HL-60/S4 treated with phorbol 12-myristate 13-acetate at 8.2 ng/mL for 4 days and 3 days (cell line): ENCODE results near the gene NSG1.

Experiments
- in situ Hi-C: fragments of 300-500 bp; cut with MboI; formaldehyde crosslinking; loops from 2 replicates; pipeline ENCODE4 v1.15.0; 2022; ENCODE audit warnings: low sequenced_read_pairs

The NSG1 gene

GRCh38 chr4:4368809-4369580 is 17.9 kb upstream of the NSG1 start:
- in situ Hi-C loops, result no loop called here

DNA sequence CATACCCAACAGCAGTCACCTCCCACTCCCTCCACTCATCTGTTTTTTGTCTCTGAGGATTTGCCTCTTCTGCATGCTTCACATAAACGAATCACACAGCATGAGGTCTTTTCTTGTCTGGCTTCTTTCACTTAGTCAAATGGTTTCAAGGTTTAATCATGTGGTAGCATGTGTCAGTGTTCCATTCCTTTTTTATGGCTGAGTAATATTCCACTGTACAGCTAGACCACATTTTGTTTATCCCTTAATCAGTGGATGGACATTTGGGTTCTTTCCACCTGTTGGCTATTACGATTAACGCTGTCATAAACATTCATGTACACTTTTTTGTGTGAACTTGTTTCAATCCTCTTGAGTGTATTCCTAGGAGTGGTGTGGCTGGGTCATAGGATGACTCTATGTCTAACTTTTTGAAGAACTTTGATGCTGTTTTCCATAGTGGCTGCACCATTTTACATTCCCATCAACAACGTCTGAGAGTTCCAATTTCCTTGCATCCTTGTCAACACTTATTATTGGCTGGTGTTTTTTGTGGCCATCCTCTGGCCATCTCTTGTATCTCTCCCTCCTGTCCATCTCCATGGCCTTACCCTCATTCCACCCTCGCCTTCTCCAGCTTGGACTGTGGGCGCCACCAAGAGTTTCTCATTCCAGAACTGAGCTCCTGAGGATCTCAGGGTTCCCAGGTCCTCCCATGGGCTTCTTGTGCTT is 12.4 kb upstream of the NSG1 start:
- in situ Hi-C loops, result no loop called here

- in situ Hi-C loops, result no loop called here
Measured at GRCh38 chr4:4376074-4376473, 10.8 kb upstream of the NSG1 start.

DNA sequence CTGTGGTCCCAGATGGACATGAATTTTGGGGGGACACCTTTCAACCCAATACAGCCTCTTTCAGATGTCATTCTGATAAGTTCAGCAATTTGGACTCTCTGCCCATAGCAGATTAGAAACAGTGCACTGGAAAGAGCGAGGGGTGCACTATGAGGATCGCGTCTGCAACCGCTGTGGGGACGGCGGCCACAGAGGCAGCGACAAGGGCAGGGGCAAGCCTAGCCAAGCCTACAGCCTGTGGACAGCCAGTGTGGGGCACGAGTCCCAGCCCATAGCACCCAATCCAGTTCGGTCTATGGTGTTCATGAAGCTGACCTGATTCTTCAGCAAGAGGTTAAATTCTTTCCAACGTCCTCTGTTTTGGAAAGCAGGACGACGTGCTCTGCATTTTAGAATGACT is 9.7 kb upstream of the NSG1 start:
- in situ Hi-C loops, result no loop called here

DNA sequence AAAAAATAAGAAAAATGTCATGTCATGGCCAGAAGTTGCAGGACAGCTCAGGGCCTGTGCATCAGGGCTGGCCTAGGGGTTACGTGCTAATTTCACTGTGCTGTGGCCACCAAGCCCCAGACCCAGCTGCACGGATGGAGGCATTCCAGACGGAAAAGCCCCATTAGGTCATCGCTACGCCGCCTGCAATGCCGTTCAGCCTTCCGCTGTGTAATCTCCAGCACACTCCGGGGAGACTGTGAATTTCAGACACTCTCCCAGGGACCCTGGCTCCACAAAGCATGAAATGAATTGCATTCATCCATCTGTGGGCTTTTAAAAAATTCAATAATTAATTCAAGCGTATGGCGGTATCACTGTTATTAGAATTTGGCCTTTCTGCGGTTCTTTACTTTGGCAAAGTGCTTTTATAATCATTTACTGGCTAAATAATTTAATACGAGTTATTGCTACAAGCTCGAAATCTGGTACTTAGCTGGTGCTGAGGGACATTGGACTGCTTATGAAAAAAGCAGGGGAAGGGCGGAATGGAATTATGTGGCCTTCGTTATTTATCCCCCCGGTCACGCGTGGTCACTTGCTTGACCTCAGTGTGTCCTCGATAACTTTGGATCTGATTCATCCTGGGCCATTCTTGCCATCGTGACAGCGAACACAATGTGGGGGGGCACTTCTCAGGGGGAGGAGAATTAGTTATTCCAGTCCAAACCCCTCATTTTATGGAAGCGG is 9.0 kb upstream of the NSG1 start:
- in situ Hi-C loops, result no loop called here

DNA sequence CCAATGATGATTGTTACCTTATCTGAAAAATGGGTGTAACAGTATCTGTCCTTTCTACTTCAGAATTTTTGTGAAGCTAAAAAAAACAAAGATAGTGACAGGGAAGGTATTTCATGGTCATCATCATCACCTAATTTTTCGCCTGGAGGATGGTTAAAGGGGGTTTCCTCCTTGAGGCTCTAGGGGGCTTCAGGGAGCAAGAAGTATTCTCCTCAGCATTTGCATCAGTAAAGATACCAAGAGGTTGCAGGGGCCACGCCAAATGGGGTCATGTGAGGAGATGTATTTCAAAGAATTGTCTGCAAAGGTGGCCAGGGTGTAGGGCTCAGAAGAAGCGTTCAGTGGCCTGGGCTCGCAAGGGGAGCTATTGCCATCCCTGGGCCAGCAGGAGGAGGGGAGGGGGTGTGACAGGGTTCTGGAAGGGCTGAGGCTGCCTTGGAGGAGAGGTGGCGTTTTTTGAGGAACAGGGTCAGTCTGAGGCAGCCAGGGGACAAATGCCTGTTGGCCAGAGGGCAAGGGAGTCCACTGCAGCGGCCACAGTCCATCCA is 7.3 kb upstream of the NSG1 start:
- in situ Hi-C loops, result no loop called here

DNA sequence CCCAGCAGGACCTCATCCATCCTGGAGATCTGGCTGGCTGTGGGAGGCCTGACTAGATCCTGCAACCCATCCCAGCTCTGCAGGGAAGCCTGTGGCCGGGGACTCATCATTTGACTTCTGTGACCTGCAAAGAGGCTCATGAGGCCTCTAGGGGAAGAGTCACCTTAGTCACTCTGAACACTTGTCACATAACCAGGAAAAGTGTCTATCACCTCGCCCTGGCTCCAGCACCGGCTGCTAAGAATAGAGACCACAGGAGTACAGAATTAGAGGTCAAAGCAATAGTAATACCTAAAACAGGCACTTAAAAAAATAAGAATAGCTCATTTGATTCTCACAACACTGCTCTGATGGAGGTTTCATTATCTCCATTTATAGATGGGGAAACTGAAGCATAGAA is 3.8 kb upstream of the NSG1 start:
- in situ Hi-C loops, result no loop called here

DNA sequence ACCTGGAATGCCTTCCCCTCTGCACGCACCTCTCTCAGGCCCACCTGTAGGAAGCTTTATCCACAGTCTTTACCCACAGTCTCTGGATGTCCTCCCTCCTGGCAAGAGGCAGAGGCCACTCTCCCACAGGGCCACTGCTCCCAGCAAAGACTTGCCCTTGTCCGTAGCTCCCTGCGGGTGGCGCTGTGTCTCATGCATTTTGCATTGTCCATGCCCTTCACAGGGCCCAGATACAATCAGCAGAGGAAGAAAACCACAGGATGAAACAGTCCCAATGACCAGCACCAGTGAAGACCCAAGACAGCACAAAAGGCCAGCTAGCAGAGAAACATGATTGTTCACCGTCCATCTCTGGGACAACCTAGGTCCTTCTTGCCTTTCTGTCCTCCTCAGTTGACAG is 2.1 kb upstream of the NSG1 start:
- in situ Hi-C loops, result no loop called here

- in situ Hi-C loops, result no loop called here
Measured at GRCh38 chr4:4385729-4386295, 1.1 kb upstream of the NSG1 start.

GRCh38 chr4:4386296-4386735 is 586 bp upstream of the NSG1 start:
- in situ Hi-C loops, result no loop called here

- in situ Hi-C loops, result no loop called here
Measured at GRCh38 chr4:4387531-4388310, 819 bp downstream of the NSG1 start.

DNA sequence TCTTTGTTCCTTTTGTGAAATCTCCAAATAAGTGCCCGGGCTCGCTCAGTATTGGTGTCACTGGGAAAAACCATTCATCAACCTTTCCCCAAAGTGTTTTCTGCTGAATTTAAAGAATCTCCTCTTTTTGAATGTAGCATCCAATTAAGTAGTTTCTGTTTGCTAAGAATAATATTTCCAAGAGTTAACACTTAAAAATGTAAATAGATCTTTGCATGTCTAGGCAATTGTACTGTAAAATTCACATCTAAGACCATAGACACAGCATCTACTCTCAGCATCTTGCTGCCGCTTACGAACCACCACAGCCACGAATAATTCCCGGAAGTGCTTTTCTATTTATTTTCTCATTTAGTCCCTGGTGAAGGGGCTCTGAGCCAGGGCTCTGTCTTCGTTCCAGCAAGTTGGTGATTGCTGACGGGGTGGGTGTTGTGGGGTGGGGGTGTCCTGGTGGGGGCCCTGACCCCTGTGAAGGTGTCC is 1.4 kb downstream of the NSG1 start:
- in situ Hi-C loops, result no loop called here

GRCh38 chr4:4388836-4389575 is 2.1 kb downstream of the NSG1 start:
- in situ Hi-C loops, result no loop called here

DNA sequence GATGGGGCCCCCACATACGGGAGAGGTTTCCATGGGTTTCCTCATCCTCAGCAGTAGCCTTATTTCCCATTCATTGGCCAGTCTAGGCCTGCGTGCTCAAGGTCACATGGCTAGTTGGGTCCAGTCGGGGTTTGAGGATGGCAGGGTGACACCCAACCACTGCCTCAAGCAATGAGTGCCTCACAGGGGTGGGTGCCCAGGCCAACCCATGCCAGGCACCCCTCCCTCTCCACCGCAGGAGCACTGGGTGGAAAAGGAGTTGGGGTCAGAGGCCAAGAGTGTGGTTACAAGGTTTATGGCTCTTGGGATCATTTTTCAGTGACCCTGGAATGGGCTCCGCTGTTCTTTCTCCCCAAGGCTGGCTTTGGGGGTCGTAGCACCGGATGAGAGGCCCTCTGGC is 3.1 kb downstream of the NSG1 start:
- in situ Hi-C loops, result no loop called here

GRCh38 chr4:4390515-4391240 is 3.8 kb downstream of the NSG1 start:
- in situ Hi-C loops, result no loop called here

- in situ Hi-C loops, result no loop called here
Measured at GRCh38 chr4:4391866-4392265, 5.0 kb downstream of the NSG1 start.

DNA sequence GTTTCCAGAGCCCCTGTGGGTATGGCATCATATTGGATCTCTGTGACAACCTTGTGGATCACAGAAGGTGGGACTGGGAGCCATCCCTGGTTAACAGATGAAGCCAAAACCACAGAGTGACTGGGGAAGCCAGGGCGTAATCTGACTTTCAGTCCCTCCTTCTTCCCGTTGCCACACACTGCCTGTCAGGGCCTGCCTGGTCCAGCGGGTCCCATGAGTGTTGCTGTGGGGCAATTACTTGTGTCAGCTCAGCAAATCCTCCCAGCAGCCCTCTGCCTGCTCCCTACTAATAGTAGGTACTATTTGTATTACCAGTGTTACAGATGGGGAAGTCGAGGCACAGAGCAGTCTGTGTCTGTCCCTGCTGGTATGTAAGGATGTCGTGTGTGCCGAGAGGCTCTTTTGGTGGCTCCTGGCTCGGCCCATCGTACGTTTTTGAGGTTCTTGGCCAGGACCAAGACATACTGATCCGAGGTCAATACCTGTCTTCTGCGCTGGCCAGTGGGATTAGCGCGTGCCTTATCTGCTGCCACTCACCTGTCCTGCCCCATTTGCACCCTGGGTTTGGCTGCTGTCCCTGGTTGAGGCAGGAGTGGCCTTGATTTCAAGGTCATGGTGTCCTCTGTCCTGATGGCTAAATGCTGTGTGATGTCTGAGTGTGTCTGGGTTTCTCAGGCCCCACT is 5.7 kb downstream of the NSG1 start:
- in situ Hi-C loops, result no loop called here

DNA sequence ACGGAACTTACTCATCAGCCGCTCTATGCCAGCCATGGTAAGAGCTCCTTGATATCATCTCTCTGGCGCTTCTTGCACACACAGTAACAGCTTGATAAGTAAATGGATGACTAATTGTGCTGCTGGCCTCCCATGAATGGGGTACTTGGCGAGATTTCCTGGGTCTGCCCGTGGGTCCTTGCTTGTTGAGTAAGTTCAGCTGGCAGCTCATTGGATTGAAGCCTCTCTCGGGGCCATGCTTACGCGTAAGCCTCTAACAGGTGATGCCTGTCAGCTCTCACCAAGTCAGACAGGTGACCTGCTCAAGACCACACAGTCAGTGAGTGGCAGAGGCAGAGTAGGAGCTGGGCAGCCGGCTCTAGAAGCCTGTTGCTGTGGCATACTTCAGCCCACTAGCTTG is 7.7 kb downstream of the NSG1 start:
- in situ Hi-C loops, result no loop called here
